ENCODE data around the gene SETBP1.

- TF ChIP-seq CTCF (IDR thresholded peaks at IDR 0.05) (no peak), TCF7L2 (IDR thresholded peaks at IDR 0.05; ENCODE audit: low read depth, low read length) (no peak), POLR2AphosphoS5 (IDR thresholded peaks at IDR 0.05; ENCODE audit: low read depth, low read length) (no peak), SIN3A (IDR thresholded peaks at IDR 0.05; ENCODE audit: borderline replicate concordance, insufficient read depth, low read depth, low read length) (no peak)
Observed at GRCh38 chr18:44705075-44705675, 24.5 kb downstream of the SETBP1 start.
